HG03521 (cell line): ENCODE results near the gene AARS2.

ENCODE experiments used
- ATAC-seq: cut with Tn5 transposase; IDR thresholded peaks from one replicate; pipeline ENCODE4 v1.9.1; 2021; ENCODE audit warnings: mild to moderate bottlenecking, moderate library complexity; ENCODE audit not compliant: unreplicated experiment

AARS2 gene

GRCh38 chr6:44301782-44302564, 11.2 kb downstream of the AARS2 start:
- ATAC-seq = no peak

GRCh38 chr6:44301106-44301505, 12.0 kb downstream of the AARS2 start:
- ATAC-seq = no peak

DNA sequence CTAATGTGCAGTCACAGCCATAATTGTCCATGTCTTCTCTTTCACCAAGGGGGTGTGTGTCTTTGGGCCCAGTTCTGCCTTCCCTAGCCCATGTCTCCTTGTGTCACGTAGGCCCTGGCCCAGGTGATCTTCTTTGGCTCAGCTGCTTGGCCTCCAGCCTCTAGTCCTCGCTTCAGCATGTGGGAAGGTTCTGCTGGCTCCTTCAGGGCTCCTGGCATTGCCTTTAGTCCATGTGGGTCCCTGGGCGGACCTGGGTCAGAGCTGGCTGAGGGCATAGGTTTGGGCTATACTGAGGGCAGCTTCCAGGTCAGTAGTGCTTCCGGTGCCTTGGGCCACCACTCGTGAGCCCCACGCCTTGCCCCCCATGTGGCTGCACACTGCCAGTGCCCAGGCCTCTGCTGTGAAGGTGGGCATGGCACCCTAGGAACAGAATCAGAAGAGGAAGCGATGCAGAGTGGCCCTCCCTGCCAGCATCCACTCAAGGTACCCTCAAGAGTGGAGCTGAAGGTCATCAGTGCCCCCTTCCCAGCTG, 12.8 kb downstream of the AARS2 start:
- ATAC-seq = no peak

DNA sequence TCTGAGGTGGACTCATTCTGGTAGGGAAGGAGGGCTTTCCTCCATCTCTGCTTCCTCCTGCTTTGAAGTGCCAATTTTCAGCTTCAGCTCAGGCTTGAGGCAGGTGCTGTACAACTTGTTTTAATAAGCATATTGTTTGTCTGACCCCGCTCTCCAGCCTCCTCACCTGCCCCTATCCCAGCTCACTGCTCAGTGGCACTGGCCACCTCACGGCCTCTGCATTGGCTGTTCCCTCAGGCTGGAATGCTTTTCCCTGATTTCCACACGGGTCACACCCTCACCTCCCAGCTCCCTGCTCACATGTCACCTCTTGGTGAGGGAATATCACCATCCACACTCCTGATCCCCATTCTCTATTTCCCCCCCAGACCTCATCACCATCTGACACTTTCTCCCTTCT, 14.3 kb downstream of the AARS2 start:
- no peak for ATAC-seq

GRCh38 chr6:44298055-44298803, 14.9 kb downstream of the AARS2 start:
- no peak for ATAC-seq

DNA sequence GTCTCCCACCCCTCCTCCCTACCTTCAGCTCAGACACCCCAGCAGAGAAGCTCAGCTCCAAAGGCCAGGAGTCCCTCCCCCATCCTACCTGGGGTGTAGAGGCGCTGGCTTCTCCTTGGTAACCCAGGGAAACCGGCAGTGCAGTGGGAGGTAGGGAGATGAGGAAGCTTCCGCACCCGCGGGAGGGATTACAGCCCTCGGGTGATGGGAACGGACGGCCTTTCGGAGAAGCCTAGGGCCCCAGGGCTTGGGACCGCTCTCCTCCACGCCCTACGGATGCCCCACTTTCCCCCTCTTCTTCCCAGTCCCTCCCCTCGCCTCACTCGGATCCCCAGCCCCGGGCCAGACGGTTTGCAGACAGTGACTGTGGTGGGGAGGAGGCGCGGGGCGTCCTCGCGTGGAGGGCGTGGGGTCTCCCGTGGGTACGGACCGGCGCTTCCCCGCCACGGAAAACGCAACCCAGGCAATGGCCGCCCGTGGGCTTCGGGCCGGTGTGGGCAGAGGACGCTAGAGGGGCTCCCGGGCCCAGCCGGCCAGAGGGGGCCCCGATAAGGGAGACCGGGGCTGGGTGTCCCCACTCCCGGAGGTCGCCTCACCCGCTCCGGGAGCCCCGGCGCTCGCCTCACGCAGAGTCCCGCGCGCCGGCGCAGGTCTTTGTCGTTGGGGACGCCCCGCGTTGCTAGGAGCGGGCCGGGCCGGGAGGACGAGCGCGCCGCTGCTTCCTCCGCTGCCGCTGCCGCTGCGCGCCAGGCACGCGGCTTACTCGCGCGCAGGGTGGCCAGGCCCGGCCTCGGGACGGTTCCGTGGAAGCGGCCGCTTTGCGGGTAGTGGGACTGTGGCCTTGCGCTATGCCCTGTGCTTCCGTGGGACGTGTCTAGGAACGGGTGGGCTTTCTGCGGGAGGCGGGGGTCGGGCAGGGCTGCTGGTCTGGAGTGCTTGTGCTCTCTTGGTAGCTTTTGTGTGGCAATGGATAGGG, 15.8 kb downstream of the AARS2 start:
- ATAC-seq = no peak

DNA sequence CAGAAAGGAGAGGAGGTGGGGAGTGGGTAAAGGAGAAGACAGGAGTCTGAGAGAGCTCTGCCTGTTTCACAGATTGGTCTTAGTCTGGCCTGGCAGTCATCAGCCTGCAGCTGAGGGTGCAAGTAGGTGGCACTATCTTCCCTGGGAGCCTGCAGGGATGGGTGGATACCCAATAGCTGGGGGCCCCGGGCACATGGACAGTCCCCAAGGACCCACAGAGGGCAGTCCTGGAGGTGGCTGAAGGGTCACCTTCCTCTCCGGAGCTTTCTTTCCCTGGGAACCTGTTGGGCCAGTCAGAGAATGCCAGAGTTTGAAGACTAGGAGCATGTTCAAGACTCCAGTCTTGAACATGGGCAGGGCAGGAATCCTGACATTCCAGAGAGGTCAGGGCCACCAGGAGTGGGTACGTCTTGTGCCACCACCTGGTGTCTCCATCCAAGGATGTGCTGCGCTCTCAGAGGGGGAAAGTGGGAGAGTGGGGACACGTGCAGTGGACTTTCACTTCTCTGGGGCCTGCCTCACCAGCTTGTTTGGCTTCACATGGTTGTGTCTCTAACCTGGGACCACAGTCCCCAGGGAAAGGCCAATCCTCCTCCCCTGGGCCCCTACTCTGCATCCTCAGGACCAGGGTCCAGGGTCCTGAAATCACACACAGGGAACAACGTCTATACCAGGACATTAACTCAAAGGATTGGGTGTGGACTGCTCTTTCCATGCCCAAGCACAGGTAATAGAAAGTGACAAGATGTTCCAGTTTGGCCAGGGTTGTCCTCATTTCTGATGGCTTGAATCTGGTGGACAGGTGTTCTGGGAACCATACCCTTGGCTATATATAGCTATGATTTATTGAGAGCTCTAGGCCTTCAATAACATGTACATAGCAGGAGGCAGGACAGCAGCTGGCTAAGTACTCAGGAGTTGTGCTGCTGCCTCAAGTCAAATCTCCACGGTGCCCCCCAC, 18.0 kb downstream of the AARS2 start:
- no peak for ATAC-seq

DNA sequence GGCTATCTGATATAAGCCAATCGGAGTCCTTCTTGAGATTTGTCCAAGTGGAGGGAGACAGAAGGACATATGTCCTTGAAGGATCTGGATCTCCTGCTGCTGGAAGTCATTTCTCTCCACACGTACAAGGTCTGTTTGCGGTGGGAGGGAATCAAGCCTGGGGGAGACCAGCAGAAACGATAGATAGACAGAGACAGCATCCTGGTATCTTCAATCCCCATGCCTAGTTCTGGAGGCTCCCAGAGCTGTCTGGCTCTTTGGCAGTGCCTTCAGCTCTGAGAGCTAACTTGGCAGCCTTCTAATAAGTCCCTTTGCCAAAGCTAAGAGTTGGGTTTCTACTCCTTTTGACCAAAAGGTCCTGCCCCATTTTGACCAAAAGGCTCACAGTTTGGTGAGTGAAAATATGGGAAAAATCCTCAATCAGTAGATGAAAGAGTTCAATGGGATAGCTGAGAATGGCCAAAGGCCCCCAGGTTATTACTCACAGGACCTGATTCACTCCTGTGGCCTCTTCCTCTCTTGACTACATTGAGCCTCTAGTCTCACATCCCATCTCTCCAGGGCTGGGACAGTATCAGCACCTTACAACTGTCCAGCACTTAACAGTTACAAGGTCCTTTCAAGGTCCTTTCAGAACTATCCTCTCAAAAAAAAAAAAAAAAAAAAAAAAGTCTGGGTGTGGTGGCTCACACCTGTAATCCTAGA, 20.3 kb downstream of the AARS2 start:
- no peak for ATAC-seq

DNA sequence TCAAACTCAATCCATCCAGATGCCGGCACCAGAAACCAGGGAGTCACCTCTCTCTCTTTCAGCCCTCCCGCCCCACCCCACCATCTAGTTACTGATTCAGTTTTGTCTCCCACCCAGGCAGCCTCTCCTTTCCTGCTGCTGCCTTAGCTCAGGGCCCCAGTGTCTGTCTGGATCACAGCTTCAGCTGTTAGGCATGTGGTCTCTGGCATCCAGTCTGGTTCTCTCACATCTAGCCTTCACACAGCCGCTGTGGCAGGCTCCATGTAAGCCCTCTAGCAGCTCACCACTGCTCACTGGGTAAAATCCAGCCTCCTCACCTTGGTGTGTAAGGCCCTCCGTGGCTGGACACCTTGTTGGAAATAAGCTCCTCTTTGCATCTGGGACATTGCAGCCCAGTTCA, 21.3 kb downstream of the AARS2 start:
- no peak for ATAC-seq

- ATAC-seq = no peak
Observed at GRCh38 chr6:44289726-44290260, 23.4 kb downstream of the AARS2 start.

DNA sequence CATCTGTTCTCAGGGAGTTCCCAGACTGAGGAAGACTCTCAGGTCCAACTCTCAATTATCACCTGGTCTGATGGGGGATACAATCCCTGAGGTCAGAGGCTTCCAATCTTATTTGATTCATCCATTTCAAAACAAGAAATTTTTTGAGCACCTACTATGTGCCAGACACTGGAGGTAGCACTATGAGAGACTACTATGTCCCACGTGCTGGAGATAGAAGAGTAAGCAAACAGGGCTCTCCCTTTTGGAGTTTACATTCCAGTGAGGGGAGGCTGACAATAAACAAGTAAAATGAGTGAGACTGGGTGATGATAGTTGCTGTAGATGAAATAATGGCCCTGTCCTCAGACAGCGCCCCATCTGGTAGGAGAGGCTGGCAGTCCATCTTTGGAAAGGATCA, 26.4 kb downstream of the AARS2 start:
- ATAC-seq = no peak

DNA sequence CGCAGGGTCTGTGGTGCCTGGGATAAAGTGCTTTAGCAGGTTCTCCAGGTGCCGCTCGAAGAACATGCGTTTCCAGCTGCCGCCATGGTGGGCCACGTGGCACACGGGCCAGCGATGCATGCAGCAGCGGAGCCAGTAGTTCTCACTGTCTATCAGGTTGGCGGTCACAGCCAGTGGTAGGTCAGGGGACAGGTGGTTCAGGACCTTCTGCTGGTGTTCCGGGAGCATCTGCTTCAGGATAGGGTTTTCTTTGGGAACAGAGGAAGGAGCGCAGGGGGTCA, 26.9 kb downstream of the AARS2 start:
- ATAC-seq = no peak

DNA sequence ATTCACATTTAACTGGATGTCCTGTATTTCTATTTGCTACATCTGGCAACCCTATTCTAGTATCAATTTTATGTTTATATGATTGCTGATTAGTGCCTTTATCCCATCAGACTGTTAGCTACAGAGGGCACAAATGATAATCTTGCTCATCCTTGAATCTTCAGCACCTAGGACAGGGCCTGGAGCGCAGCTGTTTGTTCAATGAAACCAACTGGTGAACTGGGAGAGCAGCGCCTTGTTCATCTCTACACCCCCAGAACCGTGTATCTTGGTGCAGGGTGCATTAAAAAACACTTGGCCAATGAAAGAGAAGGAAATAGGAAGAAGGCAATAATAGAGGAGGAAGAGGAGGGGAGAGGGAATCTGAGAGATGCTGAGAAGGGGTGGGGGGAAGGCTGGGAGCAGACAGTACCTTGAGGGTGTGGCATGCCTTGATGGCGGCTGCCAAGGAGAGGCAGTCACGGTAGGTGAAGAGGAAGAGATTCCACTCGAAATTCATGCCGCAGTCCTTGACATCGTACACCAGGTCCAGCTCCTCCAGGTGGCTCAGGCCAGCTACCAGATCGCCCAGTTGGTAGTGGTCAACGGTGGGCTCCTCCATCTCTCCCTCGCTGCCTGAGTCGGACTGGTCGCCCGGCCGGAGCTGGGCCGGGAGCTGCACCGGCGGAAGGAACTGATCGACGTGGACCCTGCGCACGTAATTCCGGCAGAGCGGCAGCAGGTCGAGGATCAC, 27.4 kb downstream of the AARS2 start:
- no peak for ATAC-seq

DNA sequence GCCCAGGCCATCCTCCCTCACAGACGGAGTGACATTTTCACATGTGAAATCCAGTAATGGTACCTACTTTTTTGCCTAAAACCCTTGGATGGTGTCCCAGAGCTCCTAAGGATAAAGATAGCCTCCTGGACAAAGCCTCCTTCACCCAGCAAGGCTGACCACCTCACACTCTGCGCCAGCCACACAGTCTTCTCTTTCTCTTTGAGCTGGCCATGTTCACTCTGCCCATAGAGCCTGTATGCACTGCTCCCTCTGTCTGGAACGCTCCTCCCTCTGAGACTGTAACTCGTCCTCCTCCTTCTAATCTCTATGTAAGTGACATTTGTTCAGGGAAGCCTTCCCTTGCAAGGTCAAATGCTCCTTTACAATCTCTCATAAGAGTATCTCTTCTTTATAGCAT, 28.3 kb downstream of the AARS2 start:
- ATAC-seq = no peak

DNA sequence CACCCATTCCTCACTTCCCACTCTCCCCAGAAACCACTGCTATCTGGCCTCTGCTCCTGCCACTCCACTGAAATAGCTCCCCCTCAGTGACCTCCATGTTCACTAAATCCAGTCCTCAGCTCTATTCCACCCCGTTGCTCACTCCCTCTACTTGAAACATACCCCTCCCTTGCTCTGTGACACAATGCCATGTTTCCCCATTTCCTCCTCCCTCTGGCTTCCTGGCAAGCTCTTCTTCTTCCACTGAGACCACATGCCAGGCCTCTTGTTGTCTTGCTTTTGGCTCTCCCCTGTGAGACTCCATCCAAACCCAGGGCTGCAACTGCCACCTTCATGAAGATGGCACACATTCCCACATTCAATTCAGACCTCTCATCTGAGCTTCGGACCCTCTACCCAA, 29.0 kb downstream of the AARS2 start:
- ATAC-seq = no peak

GRCh38 chr6:44278774-44279697, 34.1 kb downstream of the AARS2 start:
- no peak for ATAC-seq

- ATAC-seq = no peak
Observed at GRCh38 chr6:44278315-44278714, 34.8 kb downstream of the AARS2 start.

GRCh38 chr6:44277763-44278162, 35.4 kb downstream of the AARS2 start:
- no peak for ATAC-seq
